OCI-LY7 (cell line): Measurements from ENCODE around the gene MGST1. TPM values are rescaled to one million over a fixed set of nuclear protein-coding genes. Genes with fewer than 3 reads are reported as not detected.

ENCODE experiments used
- BruUV-seq: library from RNA; stranded (reverse); fragments of 400-500 nt; replicated peaks from 2 replicates; lab custom pipeline; 2021; lab: Mats Ljungman, UMichigan
- CTCF ChIA-PET: fragments of 300-600 bp; sonication (Branson Sonifier 250); formaldehyde crosslinking; loops from one replicate; lab custom pipeline; 2022; ENCODE audit warnings: antibody characterized with exemption; ENCODE audit not compliant: unreplicated experiment; lab: Charles Lee
- POLR2A ChIA-PET: fragments of 300-600 bp; sonication (Branson Sonifier 250); formaldehyde crosslinking; loops from one replicate; lab custom pipeline; 2022; ENCODE audit warnings: antibody characterized with exemption; lab: Charles Lee
- DNase-seq: peaks from one replicate; pipeline ENCODE4 v3.0.0-alpha.2; 2015; ENCODE audit warnings: low spot score
- H2AFZ ChIP-seq: fragments of 200-600 bp; sonication (generic), shearing (Covaris generic); 2 replicates; pipeline ENCODE4 v1.6.1; 2014; ENCODE audit warnings: mild to moderate bottlenecking, antibody characterized with exemption, low read length, moderate library complexity
- H3K27ac ChIP-seq: fragments of 200-600 bp; sonication (generic); 2 replicates; pipeline ENCODE4 v1.5.1; 2014; ENCODE audit warnings: mixed run types, low read depth, mild to moderate bottlenecking, moderate library complexity, low read length, inconsistent platforms; ENCODE audit not compliant: poor library complexity, severe bottlenecking
- H3K36me3 ChIP-seq: fragments of 200-600 bp; sonication (generic); 2 replicates; pipeline ENCODE4 v1.6.1; 2014; ENCODE audit warnings: mild to moderate bottlenecking, antibody characterized with exemption, low read length, moderate library complexity, mixed read lengths; ENCODE audit not compliant: insufficient read depth
- H3K4me1 ChIP-seq: fragments of 200-600 bp; sonication (generic); 2 replicates; pipeline ENCODE4 v1.5.1; 2014; ENCODE audit warnings: mild to moderate bottlenecking, low read length; ENCODE audit not compliant: insufficient read depth, poor library complexity, severe bottlenecking
- H3K4me2 ChIP-seq: fragments of 200-600 bp; sonication (generic); 2 replicates; pipeline ENCODE4 v1.6.1; 2014; ENCODE audit warnings: mild to moderate bottlenecking, low read length
- H3K4me3 ChIP-seq: fragments of 200-600 bp; sonication (generic); 2 replicates; pipeline ENCODE4 v1.5.1; 2014; ENCODE audit warnings: mild to moderate bottlenecking, low read depth, low read length; ENCODE audit not compliant: poor library complexity, severe bottlenecking
- H3K79me2 ChIP-seq: fragments of 200-600 bp; sonication (generic); 2 replicates; pipeline ENCODE4 v1.6.1; 2016; ENCODE audit warnings: low read depth, mild to moderate bottlenecking, low read length, moderate library complexity, mixed read lengths; ENCODE audit not compliant: insufficient read depth
- H3K9me2 ChIP-seq: fragments of 200-600 bp; sonication (generic); 2 replicates; pipeline ENCODE4 v1.6.1; 2016; ENCODE audit warnings: mild to moderate bottlenecking, low read length, mixed read lengths; ENCODE audit not compliant: insufficient read depth
- H3K9me3 ChIP-seq: fragments of 200-600 bp; sonication (generic); 2 replicates; pipeline ENCODE4 v1.6.1; 2014; ENCODE audit warnings: mild to moderate bottlenecking, mixed run types, low read length, mixed read lengths
- H4K20me1 ChIP-seq: fragments of 200-600 bp; sonication (generic); 2 replicates; pipeline ENCODE4 v1.6.1; 2014; ENCODE audit warnings: mild to moderate bottlenecking, antibody characterized with exemption, low read length, moderate library complexity, mixed read lengths; ENCODE audit not compliant: insufficient read depth
- CTCF ChIP-seq: fragments of 200-600 bp; sonication (generic); conservative IDR thresholded peaks from 2 replicates; pipeline ENCODE4 v1.5.1; 2014; ENCODE audit warnings: mild to moderate bottlenecking, antibody characterized with exemption, low read length, moderate library complexity, mixed read lengths
- EZH2phosphoT487 ChIP-seq: fragments of 200-600 bp; sonication (generic); IDR thresholded peaks from 2 replicates; pipeline ENCODE4 v1.6.1; 2018; ENCODE audit warnings: low read depth, borderline replicate concordance, mild to moderate bottlenecking, mixed run types, antibody characterized with exemption, low read length, moderate library complexity, mixed read lengths
- intact Hi-C: fragments of 100-400 bp; cut with micrococcal nuclease; formaldehyde crosslinking; loops from one replicate; pipeline ENCODE4 v1.10.0; 2022; ENCODE audit not compliant: unreplicated experiment
- total RNA-seq, 2 experiments: library from RNA; depleted of rRNA in 1 of 2; stranded (reverse); fragments of >200 nt in 1 of 2; shearing (Covaris generic) in 1 of 2; gene quantifications; 2 replicates each; pipeline ENCODE4 v1.2.3, GENCODE V29; 2014 to 2022

MGST1 gene
- total RNA-seq, 2 experiments from 2014 or later: 16.5 to 67.4 TPM

- H3K36me3 ChIP-seq: no peaks in the 10 kb centered on the region
- DNase-seq: no peak
- H3K79me2 ChIP-seq: no peaks in the 10 kb centered on the region
- H3K4me3 ChIP-seq: no peak overlapping the region
- no peak overlapping the region for H3K27ac ChIP-seq
- no peaks in the 10 kb centered on the region for H3K9me3 ChIP-seq
- BruUV-seq: no TSS peak
- H2AFZ ChIP-seq: no peak overlapping the region
- H3K9me2 ChIP-seq: no peaks in the 10 kb centered on the region
- ChIA-PET POLR2A (no interaction called here), CTCF (no interaction called here)
- intact Hi-C loops: no loop called here
- TF ChIP-seq CTCF (no peak), EZH2phosphoT487 (no peak)
- no peaks in the 10 kb centered on the region for H4K20me1 ChIP-seq
- H3K4me1 ChIP-seq: no peaks in the 10 kb centered on the region
- no peak overlapping the region for H3K4me2 ChIP-seq
Observed at GRCh38 chr12:16384732-16385131, 37.3 kb downstream of the MGST1 start.

- no peaks in the 10 kb centered on the region for H3K9me3 ChIP-seq
- no peaks in the 10 kb centered on the region for H3K4me1 ChIP-seq
- POLR2A ChIA-PET: no interaction called here
- no peak overlapping the region for H3K4me3 ChIP-seq
- BruUV-seq: no TSS peak
- H3K79me2 ChIP-seq: no peaks in the 10 kb centered on the region
- H2AFZ ChIP-seq: no peak overlapping the region
- H3K36me3 ChIP-seq: no peaks in the 10 kb centered on the region
- no peak overlapping the region for H3K27ac ChIP-seq
- intact Hi-C loops: no loop called here
- TF ChIP-seq EZH2phosphoT487 (no peak), CTCF (peak; percentile 64)
- peak; percentile 14 for DNase-seq
- H4K20me1 ChIP-seq: no peaks in the 10 kb centered on the region
- no peak overlapping the region for H3K4me2 ChIP-seq
- H3K9me2 ChIP-seq: no peaks in the 10 kb centered on the region
- CTCF ChIA-PET: no interaction called here
Observed at GRCh38 chr12:16385782-16386646, 38.6 kb downstream of the MGST1 start.

GRCh38 chr12:16387919-16388318 is 40.5 kb downstream of the MGST1 start:
- CTCF ChIA-PET: no interaction called here
- Histone ChIP-seq H4K20me1 (no peaks in the 10 kb centered on the region), H3K27ac (no peak overlapping the region), H3K9me2 (no peaks in the 10 kb centered on the region), H3K4me1 (no peaks in the 10 kb centered on the region), H3K9me3 (no peaks in the 10 kb centered on the region), H3K4me2 (no peak overlapping the region), H3K79me2 (no peaks in the 10 kb centered on the region), H3K36me3 (no peaks in the 10 kb centered on the region), H2AFZ (no peak overlapping the region), H3K4me3 (no peak overlapping the region)
- TF ChIP-seq EZH2phosphoT487: no peak
- no peak for TF ChIP-seq CTCF
- POLR2A ChIA-PET: no interaction called here
- no peak for DNase-seq
- no TSS peak for BruUV-seq
- intact Hi-C loops: no loop called here
